ENCODE measurements around the gene MED7.

The MED7 gene

GRCh38 chr5:157175071-157175612, 32.5 kb upstream of the MED7 start:
- Histone ChIP-seq H3K27me3 (ENCODE audit: control insufficient read depth, insufficient read depth, low read length) (no peaks in the 10 kb centered on the region), H3K4me3 (ENCODE audit: low read length) (no peak overlapping the region), H3K9ac (ENCODE audit: low read length) (no peak overlapping the region), H3K4me1 (ENCODE audit: control insufficient read depth, insufficient read depth, low read length) (no peaks in the 10 kb centered on the region), H3K27ac (ENCODE audit: low read depth, low read length) (no peak overlapping the region), H3K36me3 (ENCODE audit: control insufficient read depth, insufficient read depth, low read length) (no peaks in the 10 kb centered on the region)

DNA sequence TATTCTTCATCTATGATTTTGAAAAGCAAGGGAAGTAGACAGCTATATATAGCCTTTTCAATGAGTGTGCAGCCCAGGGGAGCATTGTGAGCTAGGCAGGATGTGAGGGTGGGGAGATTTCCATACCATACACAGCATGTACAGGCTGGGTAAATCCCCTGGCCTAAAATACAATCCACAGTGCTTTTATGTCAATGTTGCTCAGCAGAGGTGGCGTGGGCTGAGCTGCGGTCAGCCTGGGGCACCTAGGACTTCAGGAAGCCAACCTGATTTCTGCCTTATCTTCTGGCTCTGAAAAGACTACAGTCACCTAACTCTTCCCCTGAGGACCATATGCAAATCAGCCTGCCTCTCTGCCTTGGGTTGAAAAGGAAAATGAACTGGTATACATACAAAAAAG, 29.7 kb upstream of the MED7 start:
- Histone ChIP-seq H3K4me1 (ENCODE audit: control insufficient read depth, insufficient read depth, low read length) (no peaks in the 10 kb centered on the region), H3K4me3 (ENCODE audit: low read length) (no peak overlapping the region), H3K9ac (ENCODE audit: low read length) (no peak overlapping the region), H3K36me3 (ENCODE audit: control insufficient read depth, insufficient read depth, low read length) (no peaks in the 10 kb centered on the region), H3K27ac (ENCODE audit: low read depth, low read length) (no peak overlapping the region), H3K27me3 (ENCODE audit: control insufficient read depth, insufficient read depth, low read length) (no peaks in the 10 kb centered on the region)

DNA sequence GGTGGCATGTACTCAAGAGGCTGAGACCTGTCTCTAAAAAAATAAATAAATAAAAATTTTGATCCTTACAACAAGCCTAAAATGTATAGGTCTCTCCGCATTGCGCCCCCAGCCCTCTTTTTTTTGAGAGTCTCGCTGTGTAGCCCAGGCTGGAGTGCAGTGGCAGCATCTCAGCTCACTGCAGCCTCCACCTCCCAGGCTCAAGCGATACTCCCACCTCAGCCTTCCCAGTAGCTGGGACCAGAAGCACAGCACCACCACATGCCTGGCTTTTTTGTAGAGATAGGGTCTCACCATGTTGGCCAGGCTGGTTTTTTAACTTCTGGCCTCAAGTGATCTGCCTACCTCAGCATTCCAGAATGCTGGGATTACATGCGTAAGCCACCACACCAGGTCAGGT, 25.6 kb upstream of the MED7 start:
- Histone ChIP-seq H3K4me1 (ENCODE audit: control insufficient read depth, insufficient read depth, low read length) (no peaks in the 10 kb centered on the region), H3K9ac (ENCODE audit: low read length) (no peak overlapping the region), H3K27me3 (ENCODE audit: control insufficient read depth, insufficient read depth, low read length) (no peaks in the 10 kb centered on the region), H3K36me3 (ENCODE audit: control insufficient read depth, insufficient read depth, low read length) (no peaks in the 10 kb centered on the region), H3K27ac (ENCODE audit: low read depth, low read length) (no peak overlapping the region), H3K4me3 (ENCODE audit: low read length) (no peak overlapping the region)

- H3K4me3 ChIP-seq (ENCODE audit: low read length): no peak overlapping the region
- H3K27me3 ChIP-seq (ENCODE audit: control insufficient read depth, insufficient read depth, low read length): no peaks in the 10 kb centered on the region
- H3K27ac ChIP-seq (ENCODE audit: low read depth, low read length): no peak overlapping the region
- H3K4me1 ChIP-seq (ENCODE audit: control insufficient read depth, insufficient read depth, low read length): no peaks in the 10 kb centered on the region
- no peaks in the 10 kb centered on the region for H3K36me3 ChIP-seq (ENCODE audit: control insufficient read depth, insufficient read depth, low read length)
- H3K9ac ChIP-seq (ENCODE audit: low read length): no peak overlapping the region
Measured at GRCh38 chr5:157167214-157167621, 24.6 kb upstream of the MED7 start.

GRCh38 chr5:157166214-157167213, 23.8 kb upstream of the MED7 start, which contains the start of gene GARIN3:
GARIN3 (minus strand) TSS chr5:157166264; CDS start chr5:157166168, 96 bp downstream.
- Histone ChIP-seq H3K9ac (ENCODE audit: low read length) (no peak within 1 kb of the TSS), H3K4me1 (ENCODE audit: control insufficient read depth, insufficient read depth, low read length) (no peaks in the 10 kb centered on the region), H3K27ac (ENCODE audit: low read depth, low read length) (no peak within 1 kb of the TSS), H3K27me3 (ENCODE audit: control insufficient read depth, insufficient read depth, low read length) (no peaks in the 10 kb centered on the region), H3K4me3 (ENCODE audit: low read length) (no peak within 1 kb of the TSS), H3K36me3 (ENCODE audit: control insufficient read depth, insufficient read depth, low read length) (no peaks in the 10 kb centered on the region)

DNA sequence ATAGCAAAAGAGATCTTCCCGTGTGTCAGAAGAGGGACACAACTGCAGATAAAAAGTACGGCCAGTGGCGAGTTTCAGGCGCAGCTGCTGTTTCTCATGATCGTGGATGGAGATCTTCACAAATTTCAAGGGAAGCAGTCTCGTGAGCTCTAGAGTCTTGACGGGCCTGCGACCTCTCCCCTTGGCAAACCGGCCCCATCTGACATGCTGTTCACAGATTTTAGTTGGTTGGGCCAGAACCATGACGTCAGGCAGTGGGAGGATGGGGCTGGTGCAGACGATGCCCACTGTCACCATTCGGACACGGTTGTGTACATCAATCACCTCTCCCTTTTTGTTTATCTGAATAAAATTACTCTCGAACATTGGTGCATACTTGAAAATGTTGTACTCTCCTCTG, 23.0 kb upstream of the MED7 start:
- Histone ChIP-seq H3K4me1 (ENCODE audit: control insufficient read depth, insufficient read depth, low read length) (no peaks in the 10 kb centered on the region), H3K27ac (ENCODE audit: low read depth, low read length) (no peak overlapping the region), H3K36me3 (ENCODE audit: control insufficient read depth, insufficient read depth, low read length) (no peaks in the 10 kb centered on the region), H3K27me3 (ENCODE audit: control insufficient read depth, insufficient read depth, low read length) (no peaks in the 10 kb centered on the region), H3K9ac (ENCODE audit: low read length) (no peak overlapping the region), H3K4me3 (ENCODE audit: low read length) (no peak overlapping the region)

GRCh38 chr5:157165261-157165660, 22.6 kb upstream of the MED7 start:
- no peaks in the 10 kb centered on the region for H3K27me3 ChIP-seq (ENCODE audit: control insufficient read depth, insufficient read depth, low read length)
- H3K9ac ChIP-seq (ENCODE audit: low read length): no peak overlapping the region
- no peak overlapping the region for H3K4me3 ChIP-seq (ENCODE audit: low read length)
- H3K27ac ChIP-seq (ENCODE audit: low read depth, low read length): no peak overlapping the region
- no peaks in the 10 kb centered on the region for H3K36me3 ChIP-seq (ENCODE audit: control insufficient read depth, insufficient read depth, low read length)
- H3K4me1 ChIP-seq (ENCODE audit: control insufficient read depth, insufficient read depth, low read length): no peaks in the 10 kb centered on the region

DNA sequence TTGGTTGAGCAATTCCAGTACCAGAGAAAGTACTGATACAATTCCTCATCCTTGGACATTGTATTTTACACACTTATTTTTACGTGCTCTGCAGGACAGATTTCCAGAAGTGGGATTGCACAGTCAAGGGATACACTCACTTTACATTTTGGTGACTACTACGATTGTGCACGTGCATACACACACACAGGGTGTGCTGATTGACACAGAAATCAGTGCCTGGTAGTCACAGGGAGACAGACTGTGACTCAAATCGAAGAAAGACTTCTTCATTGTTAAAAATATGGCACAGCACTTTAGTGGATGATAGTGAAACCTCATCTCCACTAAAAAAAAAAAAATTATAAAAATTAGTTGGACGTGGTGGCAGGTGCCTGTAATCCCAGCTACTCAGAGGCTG, 21.9 kb upstream of the MED7 start:
- no peaks in the 10 kb centered on the region for H3K27me3 ChIP-seq (ENCODE audit: control insufficient read depth, insufficient read depth, low read length)
- H3K4me1 ChIP-seq (ENCODE audit: control insufficient read depth, insufficient read depth, low read length): no peaks in the 10 kb centered on the region
- no peak overlapping the region for H3K27ac ChIP-seq (ENCODE audit: low read depth, low read length)
- H3K9ac ChIP-seq (ENCODE audit: low read length): no peak overlapping the region
- no peaks in the 10 kb centered on the region for H3K36me3 ChIP-seq (ENCODE audit: control insufficient read depth, insufficient read depth, low read length)
- no peak overlapping the region for H3K4me3 ChIP-seq (ENCODE audit: low read length)

- Histone ChIP-seq H3K27ac (ENCODE audit: low read depth, low read length) (no peak overlapping the region), H3K4me1 (ENCODE audit: control insufficient read depth, insufficient read depth, low read length) (no peaks in the 10 kb centered on the region), H3K27me3 (ENCODE audit: control insufficient read depth, insufficient read depth, low read length) (no peaks in the 10 kb centered on the region), H3K36me3 (ENCODE audit: control insufficient read depth, insufficient read depth, low read length) (no peaks in the 10 kb centered on the region), H3K9ac (ENCODE audit: low read length) (no peak overlapping the region), H3K4me3 (ENCODE audit: low read length) (no peak overlapping the region)
Measured at GRCh38 chr5:157162919-157163510, 20.4 kb upstream of the MED7 start.

GRCh38 chr5:157161996-157162395, 19.3 kb upstream of the MED7 start:
- no peaks in the 10 kb centered on the region for H3K36me3 ChIP-seq (ENCODE audit: control insufficient read depth, insufficient read depth, low read length)
- H3K27ac ChIP-seq (ENCODE audit: low read depth, low read length): no peak overlapping the region
- no peak overlapping the region for H3K9ac ChIP-seq (ENCODE audit: low read length)
- no peak overlapping the region for H3K4me3 ChIP-seq (ENCODE audit: low read length)
- no peaks in the 10 kb centered on the region for H3K4me1 ChIP-seq (ENCODE audit: control insufficient read depth, insufficient read depth, low read length)
- H3K27me3 ChIP-seq (ENCODE audit: control insufficient read depth, insufficient read depth, low read length): no peaks in the 10 kb centered on the region

DNA sequence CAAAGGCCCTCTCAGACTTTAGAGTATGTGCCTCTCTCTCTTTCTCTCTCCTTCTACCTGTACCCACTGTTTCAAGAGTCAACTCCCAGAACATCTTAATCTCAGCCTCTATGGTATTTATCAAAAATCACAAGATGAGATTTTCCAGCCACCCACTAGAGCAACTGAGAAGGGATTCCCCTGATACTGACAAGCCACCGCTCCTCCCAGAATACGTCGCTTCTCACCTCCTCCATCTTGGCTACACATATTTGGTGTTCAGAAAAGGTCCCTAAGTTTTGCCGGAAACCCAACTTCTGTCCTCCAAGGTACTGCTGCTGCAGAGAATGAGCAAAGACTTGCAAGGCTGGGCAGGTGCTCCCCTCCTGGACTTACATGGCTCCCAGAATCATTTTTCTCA, 17.3 kb upstream of the MED7 start:
- no peaks in the 10 kb centered on the region for H3K36me3 ChIP-seq (ENCODE audit: control insufficient read depth, insufficient read depth, low read length)
- H3K27me3 ChIP-seq (ENCODE audit: control insufficient read depth, insufficient read depth, low read length): no peaks in the 10 kb centered on the region
- no peak overlapping the region for H3K27ac ChIP-seq (ENCODE audit: low read depth, low read length)
- no peak overlapping the region for H3K9ac ChIP-seq (ENCODE audit: low read length)
- H3K4me3 ChIP-seq (ENCODE audit: low read length): no peak overlapping the region
- no peaks in the 10 kb centered on the region for H3K4me1 ChIP-seq (ENCODE audit: control insufficient read depth, insufficient read depth, low read length)

DNA sequence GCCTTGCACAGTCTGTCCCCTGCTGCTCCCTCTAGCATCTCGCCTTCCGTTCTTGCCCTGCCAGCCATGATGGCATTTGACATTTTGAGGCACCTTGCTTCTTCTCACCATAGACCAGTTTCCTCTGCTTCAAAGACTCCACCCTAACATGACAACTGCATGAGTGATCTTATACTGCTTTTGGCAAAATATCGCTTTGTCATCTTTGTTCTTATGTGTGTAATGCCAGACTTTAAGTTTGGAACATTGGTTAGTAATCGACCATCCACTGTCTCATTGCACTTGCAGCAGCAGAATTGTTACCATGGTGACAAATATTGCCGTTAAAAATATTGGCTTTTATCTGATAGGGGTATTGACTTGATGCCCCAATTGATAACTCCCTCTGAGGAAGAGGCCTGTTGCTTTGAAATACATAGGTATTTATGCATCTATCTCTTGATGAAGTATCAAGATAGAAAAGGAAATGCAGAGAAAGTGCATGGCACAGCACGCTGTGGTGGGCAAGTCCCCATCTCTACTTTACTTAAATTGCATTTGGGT, 16.6 kb upstream of the MED7 start:
- H3K4me1 ChIP-seq (ENCODE audit: control insufficient read depth, insufficient read depth, low read length): no peaks in the 10 kb centered on the region
- no peak overlapping the region for H3K27ac ChIP-seq (ENCODE audit: low read depth, low read length)
- H3K9ac ChIP-seq (ENCODE audit: low read length): no peak overlapping the region
- H3K27me3 ChIP-seq (ENCODE audit: control insufficient read depth, insufficient read depth, low read length): no peaks in the 10 kb centered on the region
- no peak overlapping the region for H3K4me3 ChIP-seq (ENCODE audit: low read length)
- H3K36me3 ChIP-seq (ENCODE audit: control insufficient read depth, insufficient read depth, low read length): no peaks in the 10 kb centered on the region
